Ovary (tissue), 9 donors: Measurements from ENCODE around the gene MXD3. TPM values are rescaled to one million over a fixed set of nuclear protein-coding genes. Genes with fewer than 3 reads are reported as not detected.

ENCODE experiments used
- DNase-seq, 5 donors: peaks; one replicate each; pipeline ENCODE4 v3.0.0-alpha.2; 2019 to 2020
- H3K27ac ChIP-seq, 2 donors: fragments of 200-600 bp; one replicate each; pipeline versions ENCODE4 v1.5.1 to v1.8.0; 2019 to 2022
- H3K27me3 ChIP-seq: fragments of 200-600 bp; one replicate; pipeline ENCODE4 v1.8.0; 2022
- H3K36me3 ChIP-seq: fragments of 200-600 bp; sonication (generic); one replicate; pipeline ENCODE4 v1.5.1; 2019
- H3K4me1 ChIP-seq: one replicate; pipeline ENCODE4 v1.8.1; 2013; ENCODE audit warnings: mild to moderate bottlenecking, moderate library complexity; ENCODE audit not compliant: insufficient read depth
- H3K4me3 ChIP-seq: fragments of 200-600 bp; sonication (generic); one replicate; pipeline ENCODE4 v1.5.1; 2017
- H3K9me3 ChIP-seq, 2 donors: fragments of 200-600 bp in 1 of 2; sonication (generic) in 1 of 2; one replicate each; pipeline versions ENCODE4 v1.5.1 to v1.8.1; 2013 to 2019; ENCODE audit warnings: mild to moderate bottlenecking in 1 of 2, moderate library complexity in 1 of 2
- CTCF ChIP-seq, 3 donors: fragments of 450-650 bp in 2 of 3; fragments of 200-600 bp in 1 of 3; IDR thresholded peaks; one replicate each; pipeline versions ENCODE4 v1.5.1 to v1.8.0; 2016 to 2022; ENCODE audit warnings: antibody characterized with exemption in 3 of 3, mild to moderate bottlenecking in 1 of 3
- EP300 ChIP-seq: sonication (generic); formaldehyde crosslinking; IDR thresholded peaks from one replicate; pipeline ENCODE4 v1.6.1; 2017; ENCODE audit warnings: antibody characterized with exemption
- POLR2A ChIP-seq: fragments of 450-650 bp; IDR thresholded peaks from one replicate; pipeline ENCODE4 v1.6.1; 2017; ENCODE audit warnings: antibody characterized with exemption, mild to moderate bottlenecking, moderate library complexity
- WGBS, 3 donors: extraction: QIAGEN DNeasy Blood & Tissue Kit in 1 of 3; methylation state at CpG; one replicate each; pipeline versions ENCODE4 v1.1.5 to v1.1.7; 2013 to 2017; 5-methylcytosine and 5-hydroxymethylcytosine counted together
- intact Hi-C, 4 donors: fragments of 100-400 bp; cut with DNase I; formaldehyde crosslinking; loops; one replicate each; pipeline versions ENCODE4 v1.11.0 to v1.15.1; 2022 to 2023
- polyA plus RNA-seq, 2 donors: library from polyadenylated mRNA; stranded (reverse); fragments of 200-250 nt in 1 of 2; fragments of 350-450 nt in 1 of 2; fragmentation: Illumina TruSeq in 1 of 2; extraction: RNeasy Lipid Tissue Mini Kit (QIAGEN cat#74804) in 1 of 2; gene quantifications; one replicate each; pipeline ENCODE4 v1.2.3, GENCODE V29; 2013 to 2014
- total RNA-seq, 7 donors: library from RNA; depleted of rRNA in 2 of 7; stranded (reverse); fragments of >200 nt in 2 of 7; fragmentation: NEBNext Ultra II Directional in 3 of 7; extraction: Animal tissue kit (Norgen Biotek cat#: 25700) in 3 of 7; gene quantifications; one replicate each; pipeline versions ENCODE4 v1.1.0 to v1.2.4, GENCODE V29; 2016 to 2023
- donor health status: DM: no; HTN: no; CAD: no; lungs with moderate emphysema.
- donor health status: DM: no; HTN: no; CAD: no.
- donor health status: Bipolar disorder and iron deficiency.
- donor health status: DM: yes; HTN: yes; CAD: no.
- donor health status: DM: no; HTN: no; CAD: no.
- donor health status: DM: yes; HTN: yes; CAD: no.

The MXD3 gene
- total and polyA plus RNA-seq, 9 donors: 0.30 to 9.8 (median 6.0) TPM

DNA sequence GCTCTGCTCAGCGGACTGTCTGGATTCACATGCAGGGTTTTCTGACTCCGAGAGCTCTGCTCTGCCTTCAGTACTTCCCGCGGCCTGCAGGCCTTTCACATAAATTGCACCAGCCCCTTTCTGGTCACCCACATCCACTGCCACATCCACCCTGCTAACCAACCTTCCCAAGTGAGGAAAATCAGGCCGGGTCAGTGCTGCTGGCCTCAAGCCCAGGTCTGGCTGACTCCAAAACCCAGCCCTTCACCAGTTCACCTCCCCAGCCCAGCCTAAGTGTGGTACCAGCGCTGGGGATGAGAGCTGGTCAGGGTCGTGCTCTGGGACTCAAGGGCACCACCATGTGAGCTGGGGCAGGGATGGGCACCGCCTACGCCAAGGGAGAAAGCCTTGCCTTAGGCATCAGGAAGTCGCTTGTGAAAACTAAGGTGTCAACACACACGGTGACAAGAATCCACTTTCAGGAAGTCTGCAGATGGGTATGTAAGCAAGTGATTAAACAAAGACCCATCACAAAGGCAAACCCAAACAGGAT is 27.5 kb upstream of the MXD3 start:
- DNase-seq: no peak
- TF ChIP-seq EP300: no peak
- TF ChIP-seq CTCF (IDR thresholded peaks at IDR 0.05): no peak
- TF ChIP-seq POLR2A: no peak
- no peaks in the 10 kb centered on the region for H3K9me3 ChIP-seq
- H3K4me3 ChIP-seq: no peak overlapping the region
- no peaks in the 10 kb centered on the region for H3K36me3 ChIP-seq
- 72 to 77% (median 77%) methylated on average over 11 of the region's 11 CpGs for WGBS, 3 donors
- H3K27me3 ChIP-seq: no peaks in the 10 kb centered on the region
- H3K27ac ChIP-seq: no peak overlapping the region
- H3K4me1 ChIP-seq: no peaks in the 10 kb centered on the region
- intact Hi-C loops: no loop called here

- H3K4me3 ChIP-seq: no peak overlapping the region
- WGBS, 3 donors: 83 to 88% (median 85%) methylated on average over 22 of the region's 22 CpGs
- no peak for DNase-seq
- no peaks in the 10 kb centered on the region for H3K9me3 ChIP-seq
- no peaks in the 10 kb centered on the region for H3K27me3 ChIP-seq
- TF ChIP-seq CTCF (IDR thresholded peaks at IDR 0.05): no peak
- no peak for TF ChIP-seq POLR2A
- no peak for TF ChIP-seq EP300
- intact Hi-C loops: no loop called here
- no peak overlapping the region for H3K27ac ChIP-seq
- H3K4me1 ChIP-seq: no peaks in the 10 kb centered on the region
- H3K36me3 ChIP-seq: no peaks in the 10 kb centered on the region
Observed at GRCh38 chr5:177338251-177339106, 26.8 kb upstream of the MXD3 start.

GRCh38 chr5:177336603-177337494 is 25.2 kb upstream of the MXD3 start:
- Histone ChIP-seq H3K36me3 (no peaks in the 10 kb centered on the region), H3K9me3 (no peaks in the 10 kb centered on the region), H3K4me3 (no peak overlapping the region), H3K27ac (no peak overlapping the region), H3K27me3 (no peaks in the 10 kb centered on the region), H3K4me1 (no peaks in the 10 kb centered on the region)
- intact Hi-C loops: no loop called here
- TF ChIP-seq EP300: no peak
- no peak for TF ChIP-seq POLR2A
- no peak for TF ChIP-seq CTCF (IDR thresholded peaks at IDR 0.05)
- WGBS, 3 donors: 90 to 93% (median 91%) methylated on average over 35 to 36 of the region's 36 CpGs
- DNase-seq: no peak

- H3K4me3 ChIP-seq: no peak overlapping the region
- no peaks in the 10 kb centered on the region for H3K36me3 ChIP-seq
- DNase-seq: no peak
- TF ChIP-seq POLR2A (no peak), CTCF (IDR thresholded peaks at IDR 0.05) (no peak), EP300 (no peak)
- H3K27me3 ChIP-seq: no peaks in the 10 kb centered on the region
- 63 to 68% (median 63%) methylated on average over 12 of the region's 12 CpGs for WGBS, 3 donors
- no peak overlapping the region for H3K27ac ChIP-seq
- intact Hi-C loops: no loop called here
- no peaks in the 10 kb centered on the region for H3K9me3 ChIP-seq
- no peaks in the 10 kb centered on the region for H3K4me1 ChIP-seq
Observed at GRCh38 chr5:177336112-177336511, 24.4 kb upstream of the MXD3 start.
